Rectal smooth muscle tissue (tissue), 1 donor: Measurements from ENCODE around the gene PRR33.

Experiments used
- H3K27ac ChIP-seq: one replicate; pipeline ENCODE4 v1.7.0; 2013; ENCODE audit warnings: low read depth, low read length, inconsistent platforms
- H3K27me3 ChIP-seq: one replicate; pipeline ENCODE4 v1.7.0; 2013; ENCODE audit warnings: low read length; ENCODE audit not compliant: control insufficient read depth, insufficient read depth
- H3K36me3 ChIP-seq: one replicate; pipeline ENCODE4 v1.7.0; 2013; ENCODE audit warnings: low read length; ENCODE audit not compliant: control insufficient read depth, insufficient read depth
- H3K4me1 ChIP-seq: one replicate; pipeline ENCODE4 v1.7.0; 2013; ENCODE audit warnings: low read length; ENCODE audit not compliant: control insufficient read depth, insufficient read depth
- H3K4me3 ChIP-seq: one replicate; pipeline ENCODE4 v1.7.0; 2013; ENCODE audit warnings: low read length
- H3K9ac ChIP-seq: one replicate; pipeline ENCODE4 v1.7.0; 2013; ENCODE audit warnings: low read length

PRR33 gene

DNA sequence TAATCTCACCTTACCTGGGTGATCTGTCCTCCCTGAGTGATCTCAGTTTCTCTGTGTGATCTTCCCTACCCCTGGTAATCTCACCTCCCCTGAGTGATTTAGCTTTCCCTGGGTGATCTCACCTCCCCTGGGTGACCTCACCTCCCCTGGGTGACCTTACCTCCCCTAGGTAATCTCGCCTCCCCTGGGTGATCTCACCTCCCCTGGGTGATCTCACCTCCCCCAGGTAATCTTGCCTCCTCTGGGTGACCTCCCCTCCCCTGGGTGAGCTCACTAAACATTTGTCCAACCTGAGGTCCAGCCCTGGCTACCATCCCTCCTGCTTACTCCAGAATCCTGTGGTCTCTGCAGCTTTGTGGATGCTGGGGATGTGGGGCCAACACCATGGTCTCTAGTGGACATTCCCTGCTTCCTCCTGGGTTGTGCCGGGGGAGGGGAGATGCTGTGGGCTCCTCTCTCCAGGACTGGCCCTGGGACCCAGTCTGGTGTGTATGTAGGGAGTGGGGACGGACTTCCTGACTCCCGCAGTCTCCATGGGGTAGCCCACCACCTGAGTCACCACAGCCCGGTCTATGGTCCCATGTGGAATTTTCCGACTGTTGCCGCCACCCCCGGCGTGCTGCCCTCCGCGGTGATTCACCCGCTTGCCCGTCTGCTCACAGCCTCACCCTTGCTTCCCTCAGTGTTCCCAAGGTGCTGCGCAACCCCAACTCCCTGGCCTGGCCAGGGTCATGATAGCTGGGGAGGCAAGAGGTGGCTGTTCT is 28.9 kb downstream of the PRR33 start:
- Histone ChIP-seq H3K4me1 (peaks cover 22% of the 10 kb centered on the region), H3K36me3 (no peaks in the 10 kb centered on the region), H3K9ac (no peak overlapping the region), H3K27me3 (no peaks in the 10 kb centered on the region), H3K4me3 (peak overlapping the region; percentile 38), H3K27ac (peak overlapping the region; percentile 80)

- H3K27me3 ChIP-seq: no peaks in the 10 kb centered on the region
- H3K4me1 ChIP-seq: peaks cover 22% of the 10 kb centered on the region
- H3K4me3 ChIP-seq: no peak overlapping the region
- H3K36me3 ChIP-seq: no peaks in the 10 kb centered on the region
- no peak overlapping the region for H3K9ac ChIP-seq
- H3K27ac ChIP-seq: no peak overlapping the region
Observed at GRCh38 chr11:1861435-1862411, 30.0 kb downstream of the PRR33 start.

DNA sequence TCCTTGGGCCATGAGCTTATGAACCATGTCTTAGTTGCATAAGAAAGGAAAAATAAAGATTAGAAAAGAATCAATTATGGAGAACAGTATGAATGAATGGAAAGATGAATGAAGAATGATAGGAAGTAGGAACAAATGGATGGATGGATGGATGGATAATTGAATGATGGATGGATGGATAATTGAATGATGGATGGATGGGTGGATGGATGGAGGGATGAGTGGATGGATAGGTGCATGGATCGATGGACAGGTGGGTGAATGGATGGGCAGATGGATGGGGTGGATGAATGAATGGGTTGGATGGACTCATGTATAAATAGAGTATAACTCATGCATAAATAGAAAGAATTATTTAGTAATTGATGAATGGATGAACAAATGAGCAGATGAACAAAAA is 31.6 kb downstream of the PRR33 start:
- Histone ChIP-seq H3K4me1 (peaks cover 19% of the 10 kb centered on the region), H3K27me3 (no peaks in the 10 kb centered on the region), H3K9ac (no peak overlapping the region), H3K4me3 (no peak overlapping the region), H3K36me3 (no peaks in the 10 kb centered on the region), H3K27ac (no peak overlapping the region)

GRCh38 chr11:1859004-1859403 is 32.7 kb downstream of the PRR33 start:
- no peaks in the 10 kb centered on the region for H3K27me3 ChIP-seq
- H3K4me3 ChIP-seq: no peak overlapping the region
- no peaks in the 10 kb centered on the region for H3K36me3 ChIP-seq
- H3K27ac ChIP-seq: no peak overlapping the region
- H3K9ac ChIP-seq: no peak overlapping the region
- H3K4me1 ChIP-seq: peaks cover 9% of the 10 kb centered on the region

DNA sequence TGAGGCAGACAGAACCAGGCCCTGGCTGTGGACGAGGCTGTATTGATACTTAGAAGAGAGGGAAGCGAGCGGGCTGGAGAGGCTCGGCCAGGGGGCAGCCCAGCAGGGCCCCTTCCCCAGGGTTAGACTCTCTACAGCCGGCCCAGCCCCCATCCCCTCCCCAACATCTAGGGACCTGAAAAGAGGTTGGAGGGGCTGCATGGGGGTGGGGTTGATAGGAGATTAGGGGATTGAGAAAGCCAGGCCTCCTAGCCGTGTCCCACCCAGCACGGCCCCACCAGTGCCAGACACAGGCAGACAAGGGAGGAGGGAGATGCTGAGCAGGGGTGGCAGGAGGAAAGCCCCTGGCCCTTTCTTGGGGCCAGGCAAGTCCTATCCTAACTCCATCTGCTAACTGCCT is 33.1 kb downstream of the PRR33 start:
- Histone ChIP-seq H3K9ac (no peak overlapping the region), H3K4me3 (no peak overlapping the region), H3K4me1 (peaks cover 7% of the 10 kb centered on the region), H3K36me3 (no peaks in the 10 kb centered on the region), H3K27ac (no peak overlapping the region), H3K27me3 (no peaks in the 10 kb centered on the region)

GRCh38 chr11:1858154-1858553 is 33.5 kb downstream of the PRR33 start:
- Histone ChIP-seq H3K9ac (no peak overlapping the region), H3K4me1 (peaks cover 2% of the 10 kb centered on the region)

DNA sequence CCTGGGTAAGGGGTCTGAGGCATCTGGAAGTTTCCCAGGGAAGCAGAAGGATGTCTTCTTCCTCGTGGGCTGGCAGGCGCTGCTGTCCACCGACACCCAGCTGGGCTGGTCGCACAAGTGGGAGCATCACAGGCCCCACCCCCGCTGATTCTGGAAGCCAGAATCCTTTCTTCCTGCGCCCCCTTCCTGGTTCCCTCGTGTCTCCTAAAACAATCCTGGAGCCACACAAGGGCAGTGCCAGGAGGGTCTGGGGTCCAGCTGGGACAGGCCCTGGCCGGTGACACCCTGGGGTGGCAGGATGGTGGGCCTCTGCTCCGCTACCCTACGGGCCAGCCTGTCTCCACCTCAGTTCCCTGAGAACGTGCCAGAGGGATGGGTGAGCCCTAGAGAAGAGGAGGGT is 34.6 kb downstream of the PRR33 start:
- no peak overlapping the region for H3K27ac ChIP-seq
- no peak overlapping the region for H3K4me3 ChIP-seq
- H3K9ac ChIP-seq: no peak overlapping the region
- H3K27me3 ChIP-seq: no peaks in the 10 kb centered on the region
- H3K36me3 ChIP-seq: no peaks in the 10 kb centered on the region
- H3K4me1 ChIP-seq: no peaks in the 10 kb centered on the region

More at GRCh38 chr11:1858154-1858553, 33.5 kb downstream of the PRR33 start:
- H3K27ac ChIP-seq: no peak overlapping the region
- no peaks in the 10 kb centered on the region for H3K27me3 ChIP-seq
- H3K36me3 ChIP-seq: no peaks in the 10 kb centered on the region
- H3K4me3 ChIP-seq: no peak overlapping the region

DNA sequence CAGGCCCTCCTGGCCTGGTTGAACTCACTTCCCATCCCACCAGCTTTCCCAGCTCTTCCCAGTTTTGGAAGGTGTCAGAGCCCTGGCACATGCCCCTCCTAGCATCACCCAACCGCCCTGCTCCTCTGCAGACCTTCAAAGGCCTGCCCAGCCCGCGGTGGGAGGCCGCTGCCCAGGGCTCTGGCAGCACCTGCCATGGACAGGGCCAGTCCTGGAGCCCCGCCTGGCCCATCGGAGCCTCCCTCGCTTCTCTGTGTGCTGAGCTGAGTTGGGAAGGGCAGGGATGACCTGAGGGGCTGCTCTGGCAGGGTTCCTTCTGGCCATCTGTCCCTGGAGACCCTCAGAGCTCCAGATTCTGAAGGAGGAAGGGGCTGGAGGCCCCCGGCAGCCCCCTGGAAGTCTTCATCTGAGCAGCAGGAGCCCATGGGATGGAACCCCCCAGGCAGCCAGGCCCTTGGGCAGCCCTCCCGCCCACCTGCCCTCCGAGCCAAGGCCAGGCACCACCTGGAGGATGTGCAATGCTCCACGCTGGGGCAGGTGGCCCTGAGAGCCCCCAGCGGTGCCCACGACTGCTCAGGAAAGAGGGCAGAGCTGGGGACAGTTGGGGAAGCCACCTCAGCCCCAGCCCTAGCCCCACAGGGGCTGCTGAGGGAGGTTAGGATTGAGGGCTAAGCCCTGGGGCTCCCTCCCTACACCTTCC is 35.2 kb downstream of the PRR33 start:
- Histone ChIP-seq H3K9ac (no peak overlapping the region), H3K36me3 (no peaks in the 10 kb centered on the region), H3K27me3 (no peaks in the 10 kb centered on the region), H3K4me3 (no peak overlapping the region), H3K27ac (no peak overlapping the region), H3K4me1 (no peaks in the 10 kb centered on the region)

GRCh38 chr11:1855886-1856265 is 35.8 kb downstream of the PRR33 start:
- no peaks in the 10 kb centered on the region for H3K36me3 ChIP-seq
- H3K4me1 ChIP-seq: no peaks in the 10 kb centered on the region
- no peak overlapping the region for H3K27ac ChIP-seq

GRCh38 chr11:1854949-1855885 is 36.5 kb downstream of the PRR33 start:
- Histone ChIP-seq H3K27me3 (no peaks in the 10 kb centered on the region), H3K4me3 (peak overlapping the region; percentile 9), H3K36me3 (no peaks in the 10 kb centered on the region), H3K4me1 (no peaks in the 10 kb centered on the region), H3K27ac (no peak overlapping the region), H3K9ac (no peak overlapping the region)

More at GRCh38 chr11:1855886-1856265, 35.8 kb downstream of the PRR33 start:
- H3K27me3 ChIP-seq: no peaks in the 10 kb centered on the region
- H3K4me3 ChIP-seq: no peak overlapping the region
- H3K9ac ChIP-seq: no peak overlapping the region

GRCh38 chr11:1854132-1854948 is 37.4 kb downstream of the PRR33 start:
- Histone ChIP-seq H3K27ac (no peak overlapping the region), H3K27me3 (no peaks in the 10 kb centered on the region), H3K4me1 (no peaks in the 10 kb centered on the region), H3K9ac (no peak overlapping the region), H3K36me3 (no peaks in the 10 kb centered on the region), H3K4me3 (peak overlapping the region; percentile 63)
